ENCODE data around the gene CDH18.

DNA sequence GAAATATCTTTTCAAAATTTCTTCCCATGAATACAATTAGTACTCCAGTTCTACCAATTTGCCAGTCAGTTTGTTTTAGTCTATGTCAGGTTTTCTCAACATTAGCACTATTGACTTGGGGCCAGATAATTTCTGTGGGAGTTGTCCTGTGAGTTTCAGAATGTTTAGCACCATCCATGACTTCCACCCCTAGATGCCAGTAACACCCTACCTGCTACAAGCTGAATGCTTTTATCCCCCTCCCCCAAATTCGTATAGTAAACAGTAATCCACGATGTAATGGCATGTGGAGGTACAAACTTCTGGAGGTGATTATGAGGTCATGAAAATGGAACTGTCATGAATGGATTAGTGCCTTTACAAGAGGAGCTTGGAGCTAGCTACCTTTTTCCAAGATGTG is 420.0 kb downstream of the CDH18 start:
- TF ChIP-seq POLR2AphosphoS5 (IDR thresholded peaks at IDR 0.05; ENCODE audit: low read depth, low read length) (no peak), SIN3A (IDR thresholded peaks at IDR 0.05; ENCODE audit: borderline replicate concordance, insufficient read depth, low read length) (no peak)
